ENCODE measurements around the gene ZNF280B. TPM values are rescaled to one million over a fixed set of nuclear protein-coding genes. Genes with fewer than 3 reads are reported as not detected.

The ZNF280B gene
- total and polyA plus RNA-seq, 2 experiments from 2014 or later = 5.5 to 6.7 TPM

DNA sequence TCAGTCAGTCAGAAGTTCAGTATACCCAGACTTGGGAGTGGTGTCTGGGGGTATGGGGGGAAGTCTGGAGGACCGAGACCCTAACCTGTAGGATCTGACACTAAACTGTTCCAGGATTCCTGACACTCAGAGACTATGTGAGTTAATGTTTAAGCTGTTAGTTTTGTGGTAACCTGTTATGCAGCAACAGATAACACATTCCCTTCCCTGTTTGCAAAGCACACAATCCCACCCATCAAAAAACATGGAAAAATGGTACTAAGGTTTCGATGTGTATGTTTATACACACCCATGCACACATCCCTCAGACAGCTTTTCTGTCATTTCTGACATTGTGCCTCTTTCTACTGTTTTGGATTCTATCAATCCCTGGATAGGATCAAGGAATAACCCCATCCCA lies 27.6 kb downstream of the ZNF280B start:
- Histone ChIP-seq H3K27ac (ENCODE audit: low read depth) (no peak overlapping the region), H3K9me2 (ENCODE audit: insufficient read depth) (no peaks in the 10 kb centered on the region), H3K4me1 (ENCODE audit: insufficient read depth) (no peaks in the 10 kb centered on the region), H3F3A (replicated peaks; ENCODE audit: low read depth) (no peaks in the 10 kb centered on the region), H3K4me2 (no peak overlapping the region), H2AFZ (no peak overlapping the region), H3K79me2 (replicated peaks; ENCODE audit: insufficient read depth) (no peaks in the 10 kb centered on the region), H3K27me3 (ENCODE audit: insufficient read depth) (peaks cover 97% of the 10 kb centered on the region), H3K4me3 (no peak overlapping the region), H4K20me1 (replicated peaks; ENCODE audit: insufficient read depth) (no peaks in the 10 kb centered on the region; the same call in 1 of the 2 replicates), H3K36me3 (ENCODE audit: insufficient read depth) (no peaks in the 10 kb centered on the region)
- no peaks in the 10 kb centered on the region; the same call in 2 of the 3 replicates for H3K9me3 Mint-ChIP-seq
- H3K36me3 Mint-ChIP-seq (ENCODE audit: low read depth) = no peaks in the 10 kb centered on the region
- H3K4me3 Mint-ChIP-seq = no peak overlapping the region
- H3K4me1 Mint-ChIP-seq = no peaks in the 10 kb centered on the region
- H3K27me3 Mint-ChIP-seq (ENCODE audit: insufficient read depth, low read depth, poor library complexity) = peaks cover 20% of the 10 kb centered on the region
- no peak for ATAC-seq
- no peak for TF ChIP-seq ZNF114 (CRISPR knock-in tag; IDR thresholded peaks at IDR 0.05)
- TF ChIP-seq, protein P1, sequence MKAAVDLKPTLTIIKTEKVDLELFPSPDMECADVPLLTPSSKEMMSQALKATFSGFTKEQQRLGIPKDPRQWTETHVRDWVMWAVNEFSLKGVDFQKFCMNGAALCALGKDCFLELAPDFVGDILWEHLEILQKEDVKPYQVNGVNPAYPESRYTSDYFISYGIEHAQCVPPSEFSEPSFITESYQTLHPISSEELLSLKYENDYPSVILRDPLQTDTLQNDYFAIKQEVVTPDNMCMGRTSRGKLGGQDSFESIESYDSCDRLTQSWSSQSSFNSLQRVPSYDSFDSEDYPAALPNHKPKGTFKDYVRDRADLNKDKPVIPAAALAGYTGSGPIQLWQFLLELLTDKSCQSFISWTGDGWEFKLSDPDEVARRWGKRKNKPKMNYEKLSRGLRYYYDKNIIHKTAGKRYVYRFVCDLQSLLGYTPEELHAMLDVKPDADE (IDR thresholded peaks at IDR 0.05) = no peak
- no peak for TF ChIP-seq CREB1 (CRISPR knock-in tag; IDR thresholded peaks at IDR 0.05; ENCODE audit: low read depth)
- no peak for TF ChIP-seq NANOG (IDR thresholded peaks at IDR 0.05; ENCODE audit: borderline replicate concordance)
- TF ChIP-seq, protein P2, sequence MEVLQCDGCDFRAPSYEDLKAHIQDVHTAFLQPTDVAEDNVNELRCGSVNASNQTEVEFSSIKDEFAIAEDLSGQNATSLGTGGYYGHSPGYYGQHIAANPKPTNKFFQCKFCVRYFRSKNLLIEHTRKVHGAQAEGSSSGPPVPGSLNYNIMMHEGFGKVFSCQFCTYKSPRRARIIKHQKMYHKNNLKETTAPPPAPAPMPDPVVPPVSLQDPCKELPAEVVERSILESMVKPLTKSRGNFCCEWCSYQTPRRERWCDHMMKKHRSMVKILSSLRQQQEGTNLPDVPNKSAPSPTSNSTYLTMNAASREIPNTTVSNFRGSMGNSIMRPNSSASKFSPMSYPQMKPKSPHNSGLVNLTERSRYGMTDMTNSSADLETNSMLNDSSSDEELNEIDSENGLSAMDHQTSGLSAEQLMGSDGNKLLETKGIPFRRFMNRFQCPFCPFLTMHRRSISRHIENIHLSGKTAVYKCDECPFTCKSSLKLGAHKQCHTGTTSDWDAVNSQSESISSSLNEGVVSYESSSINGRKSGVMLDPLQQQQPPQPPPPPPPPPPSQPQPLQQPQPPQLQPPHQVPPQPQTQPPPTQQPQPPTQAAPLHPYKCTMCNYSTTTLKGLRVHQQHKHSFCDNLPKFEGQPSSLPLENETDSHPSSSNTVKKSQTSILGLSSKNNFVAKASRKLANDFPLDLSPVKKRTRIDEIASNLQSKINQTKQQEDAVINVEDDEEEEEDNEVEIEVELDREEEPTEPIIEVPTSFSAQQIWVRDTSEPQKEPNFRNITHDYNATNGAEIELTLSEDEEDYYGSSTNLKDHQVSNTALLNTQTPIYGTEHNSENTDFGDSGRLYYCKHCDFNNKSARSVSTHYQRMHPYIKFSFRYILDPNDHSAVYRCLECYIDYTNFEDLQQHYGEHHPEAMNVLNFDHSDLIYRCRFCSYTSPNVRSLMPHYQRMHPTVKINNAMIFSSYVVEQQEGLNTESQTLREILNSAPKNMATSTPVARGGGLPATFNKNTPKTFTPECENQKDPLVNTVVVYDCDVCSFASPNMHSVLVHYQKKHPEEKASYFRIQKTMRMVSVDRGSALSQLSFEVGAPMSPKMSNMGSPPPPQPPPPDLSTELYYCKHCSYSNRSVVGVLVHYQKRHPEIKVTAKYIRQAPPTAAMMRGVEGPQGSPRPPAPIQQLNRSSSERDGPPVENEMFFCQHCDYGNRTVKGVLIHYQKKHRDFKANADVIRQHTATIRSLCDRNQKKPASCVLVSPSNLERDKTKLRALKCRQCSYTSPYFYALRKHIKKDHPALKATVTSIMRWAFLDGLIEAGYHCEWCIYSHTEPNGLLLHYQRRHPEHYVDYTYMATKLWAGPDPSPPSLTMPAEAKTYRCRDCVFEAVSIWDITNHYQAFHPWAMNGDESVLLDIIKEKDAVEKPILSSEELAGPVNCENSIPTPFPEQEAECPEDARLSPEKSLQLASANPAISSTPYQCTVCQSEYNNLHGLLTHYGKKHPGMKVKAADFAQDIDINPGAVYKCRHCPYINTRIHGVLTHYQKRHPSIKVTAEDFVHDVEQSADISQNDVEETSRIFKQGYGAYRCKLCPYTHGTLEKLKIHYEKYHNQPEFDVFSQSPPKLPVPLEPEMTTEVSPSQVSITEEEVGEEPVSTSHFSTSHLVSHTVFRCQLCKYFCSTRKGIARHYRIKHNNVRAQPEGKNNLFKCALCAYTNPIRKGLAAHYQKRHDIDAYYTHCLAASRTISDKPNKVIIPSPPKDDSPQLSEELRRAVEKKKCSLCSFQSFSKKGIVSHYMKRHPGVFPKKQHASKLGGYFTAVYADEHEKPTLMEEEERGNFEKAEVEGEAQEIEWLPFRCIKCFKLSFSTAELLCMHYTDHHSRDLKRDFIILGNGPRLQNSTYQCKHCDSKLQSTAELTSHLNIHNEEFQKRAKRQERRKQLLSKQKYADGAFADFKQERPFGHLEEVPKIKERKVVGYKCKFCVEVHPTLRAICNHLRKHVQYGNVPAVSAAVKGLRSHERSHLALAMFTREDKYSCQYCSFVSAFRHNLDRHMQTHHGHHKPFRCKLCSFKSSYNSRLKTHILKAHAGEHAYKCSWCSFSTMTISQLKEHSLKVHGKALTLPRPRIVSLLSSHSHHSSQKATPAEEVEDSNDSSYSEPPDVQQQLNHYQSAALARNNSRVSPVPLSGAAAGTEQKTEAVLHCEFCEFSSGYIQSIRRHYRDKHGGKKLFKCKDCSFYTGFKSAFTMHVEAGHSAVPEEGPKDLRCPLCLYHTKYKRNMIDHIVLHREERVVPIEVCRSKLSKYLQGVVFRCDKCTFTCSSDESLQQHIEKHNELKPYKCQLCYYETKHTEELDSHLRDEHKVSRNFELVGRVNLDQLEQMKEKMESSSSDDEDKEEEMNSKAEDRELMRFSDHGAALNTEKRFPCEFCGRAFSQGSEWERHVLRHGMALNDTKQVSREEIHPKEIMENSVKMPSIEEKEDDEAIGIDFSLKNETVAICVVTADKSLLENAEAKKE (CRISPR knock-in tag; IDR thresholded peaks at IDR 0.05) = no peak
- TF ChIP-seq, protein P3, sequence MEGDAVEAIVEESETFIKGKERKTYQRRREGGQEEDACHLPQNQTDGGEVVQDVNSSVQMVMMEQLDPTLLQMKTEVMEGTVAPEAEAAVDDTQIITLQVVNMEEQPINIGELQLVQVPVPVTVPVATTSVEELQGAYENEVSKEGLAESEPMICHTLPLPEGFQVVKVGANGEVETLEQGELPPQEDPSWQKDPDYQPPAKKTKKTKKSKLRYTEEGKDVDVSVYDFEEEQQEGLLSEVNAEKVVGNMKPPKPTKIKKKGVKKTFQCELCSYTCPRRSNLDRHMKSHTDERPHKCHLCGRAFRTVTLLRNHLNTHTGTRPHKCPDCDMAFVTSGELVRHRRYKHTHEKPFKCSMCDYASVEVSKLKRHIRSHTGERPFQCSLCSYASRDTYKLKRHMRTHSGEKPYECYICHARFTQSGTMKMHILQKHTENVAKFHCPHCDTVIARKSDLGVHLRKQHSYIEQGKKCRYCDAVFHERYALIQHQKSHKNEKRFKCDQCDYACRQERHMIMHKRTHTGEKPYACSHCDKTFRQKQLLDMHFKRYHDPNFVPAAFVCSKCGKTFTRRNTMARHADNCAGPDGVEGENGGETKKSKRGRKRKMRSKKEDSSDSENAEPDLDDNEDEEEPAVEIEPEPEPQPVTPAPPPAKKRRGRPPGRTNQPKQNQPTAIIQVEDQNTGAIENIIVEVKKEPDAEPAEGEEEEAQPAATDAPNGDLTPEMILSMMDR (conservative IDR thresholded peaks at IDR 0.05; ENCODE audit: low read depth in 2 of 2) = no peak
- TF ChIP-seq ZNF331 (CRISPR knock-in tag; IDR thresholded peaks at IDR 0.05; ENCODE audit: low read depth) = no peak
- TF ChIP-seq, protein P4, sequence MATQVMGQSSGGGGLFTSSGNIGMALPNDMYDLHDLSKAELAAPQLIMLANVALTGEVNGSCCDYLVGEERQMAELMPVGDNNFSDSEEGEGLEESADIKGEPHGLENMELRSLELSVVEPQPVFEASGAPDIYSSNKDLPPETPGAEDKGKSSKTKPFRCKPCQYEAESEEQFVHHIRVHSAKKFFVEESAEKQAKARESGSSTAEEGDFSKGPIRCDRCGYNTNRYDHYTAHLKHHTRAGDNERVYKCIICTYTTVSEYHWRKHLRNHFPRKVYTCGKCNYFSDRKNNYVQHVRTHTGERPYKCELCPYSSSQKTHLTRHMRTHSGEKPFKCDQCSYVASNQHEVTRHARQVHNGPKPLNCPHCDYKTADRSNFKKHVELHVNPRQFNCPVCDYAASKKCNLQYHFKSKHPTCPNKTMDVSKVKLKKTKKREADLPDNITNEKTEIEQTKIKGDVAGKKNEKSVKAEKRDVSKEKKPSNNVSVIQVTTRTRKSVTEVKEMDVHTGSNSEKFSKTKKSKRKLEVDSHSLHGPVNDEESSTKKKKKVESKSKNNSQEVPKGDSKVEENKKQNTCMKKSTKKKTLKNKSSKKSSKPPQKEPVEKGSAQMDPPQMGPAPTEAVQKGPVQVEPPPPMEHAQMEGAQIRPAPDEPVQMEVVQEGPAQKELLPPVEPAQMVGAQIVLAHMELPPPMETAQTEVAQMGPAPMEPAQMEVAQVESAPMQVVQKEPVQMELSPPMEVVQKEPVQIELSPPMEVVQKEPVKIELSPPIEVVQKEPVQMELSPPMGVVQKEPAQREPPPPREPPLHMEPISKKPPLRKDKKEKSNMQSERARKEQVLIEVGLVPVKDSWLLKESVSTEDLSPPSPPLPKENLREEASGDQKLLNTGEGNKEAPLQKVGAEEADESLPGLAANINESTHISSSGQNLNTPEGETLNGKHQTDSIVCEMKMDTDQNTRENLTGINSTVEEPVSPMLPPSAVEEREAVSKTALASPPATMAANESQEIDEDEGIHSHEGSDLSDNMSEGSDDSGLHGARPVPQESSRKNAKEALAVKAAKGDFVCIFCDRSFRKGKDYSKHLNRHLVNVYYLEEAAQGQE (IDR thresholded peaks at IDR 0.05; ENCODE audit: unreplicated experiment) = no peak
- no peak for DNase-seq (ENCODE audit: low spot score)
- no peak overlapping the region for H3K27ac Mint-ChIP-seq

Measured in GM23338 (cell line).